CD14-positive monocyte (primary cell): ENCODE measurements around the gene AATK. TPM values are rescaled to one million over a fixed set of nuclear protein-coding genes. Genes with fewer than 3 reads are reported as not detected.

Source experiments
- DNase-seq, 3 donors: peaks; one replicate each; pipeline ENCODE4 v3.0.0-alpha.2; 2011 to 2022
- H2AFZ ChIP-seq: 2 replicates; pipeline ENCODE4 v1.6.0; 2012; ENCODE audit warnings: mild to moderate bottlenecking, low read depth, low read length, inconsistent platforms; ENCODE audit not compliant: insufficient read depth, poor library complexity, severe bottlenecking
- H3K27ac ChIP-seq, 2 donors: 1 replicate in 1 of 2; 2 replicates in 1 of 2; pipeline ENCODE4 v1.5.1; 2012 to 2013; ENCODE audit warnings: low read length in 2 of 2, control low read depth in 1 of 2, inconsistent platforms in 1 of 2, low read depth in 1 of 2, mild to moderate bottlenecking in 1 of 2
- H3K27me3 ChIP-seq, 2 donors: one replicate each; pipeline versions ENCODE4 v1.6.0 to v1.6.1; 2011 to 2013; ENCODE audit warnings: low read length in 2 of 2; ENCODE audit not compliant: control insufficient read depth in 2 of 2, insufficient read depth in 2 of 2
- H3K36me3 ChIP-seq, 2 donors: replicated peaks in 1 of 2; 1 replicate in 1 of 2; 2 replicates in 1 of 2; pipeline versions ENCODE4 v1.5.1 to v1.6.1; 2012 to 2013; ENCODE audit warnings: low read length in 2 of 2, control low read depth in 1 of 2, inconsistent platforms in 1 of 2, mild to moderate bottlenecking in 1 of 2; ENCODE audit not compliant: insufficient read depth in 2 of 2, control insufficient read depth in 1 of 2
- H3K4me1 ChIP-seq, 2 donors: 1 replicate in 1 of 2; 2 replicates in 1 of 2; pipeline versions ENCODE4 v1.5.1 to v1.6.1; 2012 to 2013; ENCODE audit warnings: low read length in 2 of 2, control low read depth in 1 of 2, inconsistent platforms in 1 of 2, mild to moderate bottlenecking in 1 of 2, moderate library complexity in 1 of 2; ENCODE audit not compliant: insufficient read depth in 2 of 2, control insufficient read depth in 1 of 2
- H3K4me2 ChIP-seq: replicated peaks from 2 replicates; pipeline ENCODE3; 2012; ENCODE audit warnings: low read length, moderate library complexity, mild to moderate bottlenecking; ENCODE audit not compliant: poor library complexity, severe bottlenecking; ENCODE audit errors: extremely low read depth
- H3K4me3 ChIP-seq, 3 experiments: fragments of 200-600 bp in 1 of 3; sonication (generic) in 1 of 3; replicated peaks in 1 of 3; 1 replicate in 2 of 3; 2 replicates in 1 of 3; pipeline ENCODE4 v1.5.1; 2011 to 2013; ENCODE audit warnings: low read length in 3 of 3, mild to moderate bottlenecking in 3 of 3, control low read depth in 2 of 3, low read depth in 2 of 3, inconsistent platforms in 1 of 3, moderate library complexity in 1 of 3
- H3K79me2 ChIP-seq: 2 replicates; pipeline ENCODE4 v1.6.0; 2012; ENCODE audit warnings: mild to moderate bottlenecking, control low read depth, inconsistent platforms, low read length, moderate library complexity; ENCODE audit not compliant: insufficient read depth
- H3K9ac ChIP-seq: 2 replicates; pipeline ENCODE4 v1.6.0; 2017; ENCODE audit warnings: low read length, mild to moderate bottlenecking; ENCODE audit not compliant: insufficient read depth, poor library complexity, severe bottlenecking
- H3K9me3 ChIP-seq, 2 donors: replicated peaks in 1 of 2; 1 replicate in 1 of 2; 2 replicates in 1 of 2; pipeline versions ENCODE4 v1.5.1 to v1.6.1; 2012 to 2013; ENCODE audit warnings: low read length in 2 of 2, control low read depth in 1 of 2; ENCODE audit not compliant: control insufficient read depth in 1 of 2, insufficient read depth in 1 of 2
- H4K20me1 ChIP-seq: 2 replicates; pipeline ENCODE4 v1.6.0; 2012; ENCODE audit warnings: mild to moderate bottlenecking, low read length, control low read depth, moderate library complexity; ENCODE audit not compliant: insufficient read depth
- H3K27ac Mint-ChIP-seq, 7 donors: one replicate each; pipeline ENCODE4 v1.8.0; 2020; ENCODE audit warnings: mild to moderate bottlenecking in 7 of 7, mixed read lengths in 7 of 7, moderate library complexity in 6 of 7, inconsistent platforms in 2 of 7
- H3K27me3 Mint-ChIP-seq, 3 donors: one replicate each; pipeline ENCODE4 v1.8.0; 2021 to 2022; ENCODE audit warnings: low read depth in 3 of 3, mild to moderate bottlenecking in 3 of 3, mixed read lengths in 3 of 3, moderate library complexity in 3 of 3, inconsistent platforms in 1 of 3
- H3K36me3 Mint-ChIP-seq, 2 donors: one replicate each; pipeline ENCODE4 v1.8.0; 2020; ENCODE audit warnings: mixed read lengths in 2 of 2, inconsistent platforms in 1 of 2, mild to moderate bottlenecking in 1 of 2
- H3K4me1 Mint-ChIP-seq: one replicate; pipeline ENCODE4 v1.8.0; 2020; ENCODE audit warnings: mild to moderate bottlenecking, mixed read lengths
- H3K4me3 Mint-ChIP-seq, 2 donors: one replicate each; pipeline ENCODE4 v1.8.0; 2020; ENCODE audit warnings: mild to moderate bottlenecking in 2 of 2, mixed read lengths in 2 of 2, moderate library complexity in 1 of 2
- H3K9me3 Mint-ChIP-seq, 7 donors: one replicate each; pipeline ENCODE4 v1.8.0; 2020 to 2022; ENCODE audit warnings: mixed read lengths in 7 of 7, mild to moderate bottlenecking in 6 of 7, moderate library complexity in 6 of 7, inconsistent platforms in 2 of 7
- CTCF ChIP-seq: fragments of 200-600 bp; IDR thresholded peaks from one replicate; pipeline ENCODE4 v1.8.0; 2022; ENCODE audit warnings: antibody characterized with exemption, mild to moderate bottlenecking
- WGBS: methylation state at CpG from one replicate; pipeline ENCODE4 v1.1.5; 2013; ENCODE audit warnings: missing lambda C conversion rate; ENCODE audit not compliant: insufficient coverage; 5-methylcytosine and 5-hydroxymethylcytosine counted together
- intact Hi-C, 2 donors: fragments of 100-400 bp; cut with micrococcal nuclease; formaldehyde crosslinking; loops; one replicate each; pipeline versions ENCODE4 v1.15.0 to v1.15.1; 2023
- polyA plus RNA-seq, 3 donors: library from polyadenylated mRNA; depleted of rRNA in 1 of 3; unstranded in 2 of 3; stranded (reverse) in 1 of 3; fragments of 300-500 nt in 2 of 3; fragments of >200 nt in 1 of 3; fragmentation: Illumina TruSeq in 2 of 3; gene quantifications; 1 replicate in 2 of 3; 2 replicates in 1 of 3; pipeline ENCODE4 v1.2.3, GENCODE V29; 2012 to 2021

Gene AATK
- polyA plus RNA-seq, 3 donors: 0.93 to 15.3 (median 2.0) TPM

DNA sequence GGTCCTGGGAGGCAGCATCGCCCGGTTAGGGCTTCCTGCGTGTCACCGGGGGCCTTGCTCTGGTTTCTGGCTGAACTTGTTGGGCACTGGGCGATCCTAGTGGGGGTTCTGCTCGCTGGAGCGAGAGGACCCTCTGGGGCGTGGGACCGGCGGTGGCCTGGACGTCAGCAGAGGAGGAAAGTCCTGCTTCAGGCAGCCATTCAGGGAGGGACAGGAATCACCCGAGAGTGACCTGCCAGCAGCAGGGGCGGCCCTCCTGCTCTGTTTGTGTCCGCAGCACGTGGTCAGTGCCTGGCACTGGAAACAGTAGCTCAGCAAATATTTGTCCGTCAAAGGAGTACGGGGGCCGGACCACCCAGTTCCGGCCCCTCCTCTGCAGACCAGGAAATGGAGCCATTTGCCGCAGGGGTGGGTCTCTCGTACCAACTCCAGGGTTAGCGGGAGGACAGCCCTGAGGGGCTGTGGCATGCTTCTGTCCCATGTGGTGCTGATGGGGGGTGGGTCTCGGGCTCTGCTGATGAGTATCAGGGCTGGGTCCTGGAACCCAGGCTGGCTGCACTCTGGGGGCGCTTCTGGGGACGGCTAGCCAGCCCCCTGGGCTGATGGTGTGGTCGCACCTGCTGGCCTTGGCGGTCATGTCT, 82.8 kb downstream of the AATK start:
- H3K9ac ChIP-seq: no peak overlapping the region

More for the DNA sequence above, 82.8 kb downstream of the AATK start:
- H3K4me3 Mint-ChIP-seq: no peak overlapping the region
- H3K27ac ChIP-seq: no peak overlapping the region
- H3K4me2 ChIP-seq: no peak overlapping the region
- H3K9me3 Mint-ChIP-seq: peaks cover 0 to 3% (median 0%) of the 10 kb centered on the region in 7 donors
- H3K36me3 Mint-ChIP-seq: peaks cover 13 to 16% of the 10 kb centered on the region in 2 donors
- no peaks in the 10 kb centered on the region for H3K4me1 ChIP-seq
- H3K36me3 ChIP-seq: peaks cover 8 to 15% of the 10 kb centered on the region in 2 donors
- H3K27me3 Mint-ChIP-seq: peaks cover 2 to 4% (median 3%) of the 10 kb centered on the region in 3 donors
- H4K20me1 ChIP-seq: no peaks in the 10 kb centered on the region
- H3K27ac Mint-ChIP-seq: no peak overlapping the region
- H3K27me3 ChIP-seq: no peaks in the 10 kb centered on the region
- H3K4me3 ChIP-seq: no peak overlapping the region
- no peaks in the 10 kb centered on the region for H3K4me1 Mint-ChIP-seq
- no peak overlapping the region for H2AFZ ChIP-seq
- no peaks in the 10 kb centered on the region for H3K79me2 ChIP-seq
- H3K9me3 ChIP-seq: no peaks in the 10 kb centered on the region
- intact Hi-C loops: no loop called here
- no peak for TF ChIP-seq CTCF
- 80% methylated on average over 25 of the region's 27 CpGs for WGBS
- DNase-seq: no peak
